H9 (cell line): ENCODE results near the gene GRID2. TPM values are rescaled to one million over a fixed set of nuclear protein-coding genes. Genes with fewer than 3 reads are reported as not detected.

ENCODE experiments used
- DNase-seq: peaks from one replicate; pipeline ENCODE4 v3.0.0-alpha.2; 2017
- H2AFZ ChIP-seq: one replicate; pipeline ENCODE4 v1.6.1; 2013; ENCODE audit warnings: mild to moderate bottlenecking, low read length, control low read depth, moderate library complexity
- H2AK5ac ChIP-seq: 2 replicates; pipeline ENCODE4 v1.6.1; 2013; ENCODE audit warnings: low read length, control low read depth, mixed read lengths; ENCODE audit not compliant: insufficient read length
- H2BK120ac ChIP-seq: one replicate; pipeline ENCODE4 v1.6.1; 2013; ENCODE audit warnings: low read depth, mild to moderate bottlenecking, low read length, control low read depth, inconsistent platforms; ENCODE audit not compliant: poor library complexity, severe bottlenecking
- H2BK12ac ChIP-seq: 2 replicates; pipeline ENCODE4 v1.6.1; 2013; ENCODE audit warnings: low read length, control low read depth, mixed read lengths, low read depth; ENCODE audit not compliant: insufficient read length
- H2BK15ac ChIP-seq: 2 replicates; pipeline ENCODE4 v1.6.1; 2013; ENCODE audit warnings: low read depth, low read length, control low read depth
- H2BK20ac ChIP-seq: one replicate; pipeline ENCODE4 v1.6.1; 2013; ENCODE audit warnings: low read depth, mild to moderate bottlenecking, low read length, control low read depth, inconsistent platforms; ENCODE audit not compliant: poor library complexity, severe bottlenecking
- H2BK5ac ChIP-seq: 2 replicates; pipeline ENCODE4 v1.6.1; 2013; ENCODE audit warnings: low read length, control low read depth, mixed read lengths; ENCODE audit not compliant: insufficient read length
- H3K14ac ChIP-seq: 2 replicates; pipeline ENCODE4 v1.6.1; 2013; ENCODE audit warnings: low read length, control low read depth; ENCODE audit not compliant: insufficient read depth
- H3K18ac ChIP-seq: 2 replicates; pipeline ENCODE4 v1.6.1; 2013; ENCODE audit warnings: low read depth, mild to moderate bottlenecking, mixed read lengths, low read length, control low read depth; ENCODE audit not compliant: insufficient read length
- H3K23ac ChIP-seq: 2 replicates; pipeline ENCODE4 v1.6.1; 2013; ENCODE audit warnings: low read length, control low read depth, mixed read lengths, low read depth; ENCODE audit not compliant: insufficient read length
- H3K23me2 ChIP-seq: 2 replicates; pipeline ENCODE4 v1.6.1; 2013; ENCODE audit warnings: low read depth, mild to moderate bottlenecking, mixed read lengths, low read length, control low read depth; ENCODE audit not compliant: insufficient read length, poor library complexity, severe bottlenecking
- H3K27ac ChIP-seq: 2 replicates; pipeline ENCODE4 v1.5.1; 2013; ENCODE audit warnings: low read length, control low read depth, mixed read lengths, low read depth; ENCODE audit not compliant: insufficient read length
- H3K27me3 ChIP-seq: 2 replicates; pipeline ENCODE4 v1.6.1; 2013; ENCODE audit warnings: low read length, control low read depth, inconsistent platforms; ENCODE audit not compliant: insufficient read depth
- H3K4ac ChIP-seq: 2 replicates; pipeline ENCODE4 v1.6.1; 2013; ENCODE audit warnings: low read depth, mild to moderate bottlenecking, control low read depth, inconsistent platforms, low read length, moderate library complexity
- H3K4me1 ChIP-seq: 2 replicates; pipeline ENCODE4 v1.6.1; 2013; ENCODE audit warnings: low read length, control low read depth, inconsistent platforms; ENCODE audit not compliant: insufficient read depth
- H3K4me2 ChIP-seq: 2 replicates; pipeline ENCODE4 v1.6.1; 2013; ENCODE audit warnings: low read length, control low read depth, mixed read lengths; ENCODE audit not compliant: insufficient read length, insufficient read depth
- H3K56ac ChIP-seq: 2 replicates; pipeline ENCODE4 v1.6.1; 2013; ENCODE audit warnings: low read depth, mild to moderate bottlenecking, mixed read lengths, low read length, control low read depth; ENCODE audit not compliant: insufficient read length
- H3K79me1 ChIP-seq: 2 replicates; pipeline ENCODE4 v1.6.1; 2013; ENCODE audit warnings: low read depth, mild to moderate bottlenecking, moderate library complexity, low read length, control low read depth, inconsistent platforms; ENCODE audit not compliant: insufficient read depth, poor library complexity, severe bottlenecking
- H3K79me2 ChIP-seq: 2 replicates; pipeline ENCODE4 v1.6.1; 2013; ENCODE audit warnings: low read length, control low read depth, inconsistent platforms; ENCODE audit not compliant: insufficient read depth
- H3K9ac ChIP-seq: 2 replicates; pipeline ENCODE4 v1.6.1; 2013; ENCODE audit warnings: low read length, control low read depth, mixed read lengths; ENCODE audit not compliant: insufficient read length; ENCODE audit errors: extremely low read depth
- H3K9me3 ChIP-seq: one replicate; pipeline ENCODE4 v1.6.1; 2013; ENCODE audit warnings: low read depth, low read length, inconsistent platforms; ENCODE audit not compliant: control insufficient read depth
- H3T11ph ChIP-seq: one replicate; pipeline ENCODE4 v1.6.1; 2013; ENCODE audit warnings: mild to moderate bottlenecking, low read length, control low read depth, inconsistent platforms
- H4K20me1 ChIP-seq: one replicate; pipeline ENCODE4 v1.6.1; 2013; ENCODE audit not compliant: control insufficient read depth, insufficient read length, insufficient read depth
- H4K5ac ChIP-seq: 2 replicates; pipeline ENCODE4 v1.6.1; 2013; ENCODE audit warnings: low read depth, mild to moderate bottlenecking, mixed read lengths, low read length, control low read depth; ENCODE audit not compliant: insufficient read length
- H4K8ac ChIP-seq: replicated peaks from 2 replicates; pipeline ENCODE4 v1.6.1; 2013; ENCODE audit warnings: low read length, control low read depth, mixed read lengths, low read depth; ENCODE audit not compliant: insufficient read length
- H4K91ac ChIP-seq: 2 replicates; pipeline ENCODE4 v1.6.1; 2013; ENCODE audit warnings: low read depth, mild to moderate bottlenecking, moderate library complexity, mixed read lengths, low read length, control low read depth; ENCODE audit not compliant: insufficient read length
- H3K27ac Mint-ChIP-seq, 3 experiments: 2 replicates in 2 of 3; 3 replicates in 1 of 3; pipeline ENCODE4 v1.8.0; 2020 to 2021; ENCODE audit warnings: mixed read lengths in 3 of 3, mild to moderate bottlenecking in 1 of 3, moderate library complexity in 1 of 3
- H3K27me3 Mint-ChIP-seq: 2 replicates; pipeline ENCODE4 v1.8.0; 2021; ENCODE audit warnings: low read depth, mild to moderate bottlenecking, moderate library complexity, mixed read lengths
- H3K36me3 Mint-ChIP-seq, 3 experiments: 2 replicates in 2 of 3; 3 replicates in 1 of 3; pipeline ENCODE4 v1.8.0; 2020 to 2021; ENCODE audit warnings: low read depth in 3 of 3, mixed read lengths in 3 of 3; ENCODE audit not compliant: insufficient read depth in 1 of 3
- H3K4me1 Mint-ChIP-seq, 2 experiments: 2 replicates each; pipeline ENCODE4 v1.8.0; 2020; ENCODE audit warnings: mixed read lengths in 2 of 2
- H3K4me3 Mint-ChIP-seq, 2 experiments: 2 replicates in 1 of 2; 3 replicates in 1 of 2; pipeline ENCODE4 v1.8.0; 2020 to 2021; ENCODE audit warnings: mild to moderate bottlenecking in 2 of 2, mixed read lengths in 2 of 2, moderate library complexity in 1 of 2
- H3K9me3 Mint-ChIP-seq, 2 experiments: 2 replicates in 1 of 2; 3 replicates in 1 of 2; pipeline ENCODE4 v1.8.0; 2020; ENCODE audit warnings: mild to moderate bottlenecking in 2 of 2, mixed read lengths in 2 of 2, moderate library complexity in 1 of 2
- total RNA-seq: library from RNA; stranded (reverse); gene quantifications from 2 replicates; pipeline ENCODE4 v1.2.1, GENCODE V29; 2021
- TF ChIP-seq, protein P1 (sequence below): fragments of 200-600 bp; sonication (generic); conservative IDR thresholded peaks from 3 replicates; pipeline ENCODE4 v1.8.0; 2021; ENCODE audit warnings: antibody characterized with exemption, mild to moderate bottlenecking

The GRID2 gene
- total RNA-seq, 1 experiment from 2014 or later = 21.8 TPM

DNA sequence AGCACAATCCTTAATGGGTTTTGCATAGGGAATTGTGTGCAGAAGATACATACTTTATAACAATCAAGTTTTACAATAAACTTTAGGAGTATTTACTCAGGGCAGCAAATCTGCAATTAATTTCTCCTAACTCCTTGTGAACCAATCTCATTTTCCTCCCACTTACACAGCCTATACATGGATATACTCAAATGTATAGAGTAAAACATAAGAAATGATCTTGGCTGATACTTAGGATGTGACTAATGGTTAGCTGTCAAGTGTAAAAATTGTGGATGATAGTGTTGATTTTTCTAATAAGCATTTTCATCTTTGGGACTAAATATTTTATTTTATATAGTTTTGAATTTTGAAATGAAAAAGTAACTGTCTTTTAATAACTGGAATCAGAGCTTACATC, 759.6 kb downstream of the GRID2 start:
- no peaks in the 10 kb centered on the region for H3K27me3 Mint-ChIP-seq
- H3T11ph ChIP-seq = no peak overlapping the region
- H2BK15ac ChIP-seq = no peak overlapping the region
- H3K4me2 ChIP-seq = no peak overlapping the region
- no peak overlapping the region for H2AK5ac ChIP-seq
- TF ChIP-seq, protein P1, sequence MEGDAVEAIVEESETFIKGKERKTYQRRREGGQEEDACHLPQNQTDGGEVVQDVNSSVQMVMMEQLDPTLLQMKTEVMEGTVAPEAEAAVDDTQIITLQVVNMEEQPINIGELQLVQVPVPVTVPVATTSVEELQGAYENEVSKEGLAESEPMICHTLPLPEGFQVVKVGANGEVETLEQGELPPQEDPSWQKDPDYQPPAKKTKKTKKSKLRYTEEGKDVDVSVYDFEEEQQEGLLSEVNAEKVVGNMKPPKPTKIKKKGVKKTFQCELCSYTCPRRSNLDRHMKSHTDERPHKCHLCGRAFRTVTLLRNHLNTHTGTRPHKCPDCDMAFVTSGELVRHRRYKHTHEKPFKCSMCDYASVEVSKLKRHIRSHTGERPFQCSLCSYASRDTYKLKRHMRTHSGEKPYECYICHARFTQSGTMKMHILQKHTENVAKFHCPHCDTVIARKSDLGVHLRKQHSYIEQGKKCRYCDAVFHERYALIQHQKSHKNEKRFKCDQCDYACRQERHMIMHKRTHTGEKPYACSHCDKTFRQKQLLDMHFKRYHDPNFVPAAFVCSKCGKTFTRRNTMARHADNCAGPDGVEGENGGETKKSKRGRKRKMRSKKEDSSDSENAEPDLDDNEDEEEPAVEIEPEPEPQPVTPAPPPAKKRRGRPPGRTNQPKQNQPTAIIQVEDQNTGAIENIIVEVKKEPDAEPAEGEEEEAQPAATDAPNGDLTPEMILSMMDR = no peak
- H3K18ac ChIP-seq = no peak overlapping the region
- no peak overlapping the region for H4K8ac ChIP-seq
- H4K91ac ChIP-seq = no peak overlapping the region
- no peaks in the 10 kb centered on the region for H3K27me3 ChIP-seq
- H3K9me3 Mint-ChIP-seq = no peaks in the 10 kb centered on the region
- no peak overlapping the region for H2BK12ac ChIP-seq
- DNase-seq = no peak
- no peak overlapping the region for H3K23ac ChIP-seq
- no peaks in the 10 kb centered on the region for H3K36me3 Mint-ChIP-seq
- H2BK20ac ChIP-seq = no peak overlapping the region
- H3K9me3 ChIP-seq = no peaks in the 10 kb centered on the region
- H4K20me1 ChIP-seq = no peaks in the 10 kb centered on the region
- H3K23me2 ChIP-seq = no peaks in the 10 kb centered on the region
- H3K4me3 Mint-ChIP-seq = no peak overlapping the region
- no peak overlapping the region for H3K27ac ChIP-seq
- H3K56ac ChIP-seq = no peak overlapping the region
- H3K79me2 ChIP-seq = no peaks in the 10 kb centered on the region
- no peak overlapping the region for H3K9ac ChIP-seq
- H3K4me1 Mint-ChIP-seq = peaks cover 0 to 10% of the 10 kb centered on the region in 2 experiments; a peak in 2 of 4 replicates
- H3K14ac ChIP-seq = no peak overlapping the region
- H2BK5ac ChIP-seq = no peak overlapping the region
- H4K5ac ChIP-seq = no peak overlapping the region
- H2BK120ac ChIP-seq = no peak overlapping the region
- no peak overlapping the region for H3K27ac Mint-ChIP-seq
- H3K4me1 ChIP-seq = no peaks in the 10 kb centered on the region
- H3K79me1 ChIP-seq = no peaks in the 10 kb centered on the region
- H3K4ac ChIP-seq = no peak overlapping the region
- no peak overlapping the region for H2AFZ ChIP-seq
